ENCODE data around the gene PLEKHA5. TPM values are rescaled to one million over a fixed set of nuclear protein-coding genes. Genes with fewer than 3 reads are reported as not detected.
"Not testable (repeated sequence)": the region's sequence is repeated elsewhere in the genome, so short reads cannot be mapped to it uniquely, and the experiment has no call there.

PLEKHA5 gene
- polyA plus RNA-seq, 4 donors: 13.2 to 36.2 (median 19.6) TPM

DNA sequence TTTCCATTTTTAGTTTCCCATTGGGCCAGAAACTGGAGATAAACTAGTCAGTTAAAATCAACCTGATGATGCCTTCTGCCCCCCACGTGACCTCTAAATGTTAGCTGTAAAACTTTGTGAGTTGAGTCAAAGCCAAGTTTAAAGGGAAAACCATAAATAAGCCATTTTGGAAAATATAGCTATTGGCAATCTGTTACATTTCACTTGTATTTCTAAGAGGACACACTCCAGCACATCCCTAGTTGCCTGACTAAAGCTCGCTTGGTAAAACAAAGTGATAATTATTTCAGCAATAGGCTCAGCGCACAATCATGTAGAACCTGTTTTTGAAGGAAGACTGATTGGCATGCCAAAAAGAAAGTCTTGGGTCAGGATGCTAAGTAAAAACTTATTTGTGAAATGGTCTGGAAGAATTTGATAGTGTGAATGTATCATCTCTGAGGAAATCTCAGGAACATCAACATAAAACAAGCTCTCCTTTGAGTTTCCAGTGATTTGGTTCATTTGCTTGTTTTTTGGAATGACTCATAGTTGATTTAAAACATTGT is 260.6 kb downstream of the PLEKHA5 start:
- 69 to 77% (median 75%) methylated on average over 3 of the region's 3 CpGs for WGBS, 3 donors
- Histone ChIP-seq H3K4me3 (ENCODE audit: low read depth in 1 of 3, low read length in 3 of 3) (no peak overlapping the region), H3K27ac (ENCODE audit: low read depth in 1 of 3, low read length in 2 of 3) (no peak overlapping the region), H3K4me1 (ENCODE audit: control insufficient read depth in 3 of 3, insufficient read depth in 2 of 3, low read depth in 1 of 3, low read length in 2 of 3) (no peaks in the 10 kb centered on the region), H3K27me3 (ENCODE audit: control insufficient read depth in 3 of 3, insufficient read depth in 3 of 3, low read length in 3 of 3) (no peaks in the 10 kb centered on the region), H3K36me3 (ENCODE audit: control insufficient read depth in 3 of 3, insufficient read depth in 2 of 3, low read depth in 1 of 3, low read length in 3 of 3) (peaks cover 0 to 3% (median 0%) of the 10 kb centered on the region in 3 donors), H3K9me3 (ENCODE audit: control insufficient read depth in 2 of 2, insufficient read depth in 1 of 2, low read depth in 1 of 2, low read length in 1 of 2) (no peaks in the 10 kb centered on the region)
- no peak for DNase-seq
- no peak for FAIRE-seq

- WGBS, 3 donors: 85 to 89% (median 87%) methylated on average over 8 of the region's 8 CpGs
- not testable (repeated sequence) for H3K27me3 ChIP-seq (ENCODE audit: control insufficient read depth in 3 of 3, insufficient read depth in 3 of 3, low read length in 3 of 3); FAIRE-seq; H3K4me3 ChIP-seq (ENCODE audit: low read depth in 1 of 3, low read length in 3 of 3); H3K4me1 ChIP-seq (ENCODE audit: control insufficient read depth in 3 of 3, insufficient read depth in 2 of 3, low read depth in 1 of 3, low read length in 2 of 3); H3K27ac ChIP-seq (ENCODE audit: low read depth in 1 of 3, low read length in 2 of 3); DNase-seq; H3K36me3 ChIP-seq (ENCODE audit: control insufficient read depth in 3 of 3, insufficient read depth in 2 of 3, low read depth in 1 of 3, low read length in 3 of 3); H3K9me3 ChIP-seq (ENCODE audit: control insufficient read depth in 2 of 2, insufficient read depth in 1 of 2, low read depth in 1 of 2, low read length in 1 of 2)
These were observed 263.1 kb downstream of the PLEKHA5 start for GRCh38 chr12:19392644-19393043.

GRCh38 chr12:19394385-19394784 is 264.9 kb downstream of the PLEKHA5 start:
- no peaks in the 10 kb centered on the region for H3K36me3 ChIP-seq (ENCODE audit: control insufficient read depth in 3 of 3, insufficient read depth in 2 of 3, low read depth in 1 of 3, low read length in 3 of 3)
- WGBS, 3 donors: 65 to 89% (median 75%) methylated on average over 2 of the region's 2 CpGs
- H3K4me1 ChIP-seq (ENCODE audit: control insufficient read depth in 3 of 3, insufficient read depth in 2 of 3, low read depth in 1 of 3, low read length in 2 of 3): no peaks in the 10 kb centered on the region
- no peak for DNase-seq
- H3K27ac ChIP-seq (ENCODE audit: low read depth in 1 of 3, low read length in 2 of 3): no peak overlapping the region
- no peak overlapping the region for H3K4me3 ChIP-seq (ENCODE audit: low read depth in 1 of 3, low read length in 3 of 3)
- FAIRE-seq: no peak
- H3K9me3 ChIP-seq (ENCODE audit: control insufficient read depth in 2 of 2, insufficient read depth in 1 of 2, low read depth in 1 of 2, low read length in 1 of 2): no peaks in the 10 kb centered on the region
- H3K27me3 ChIP-seq (ENCODE audit: control insufficient read depth in 3 of 3, insufficient read depth in 3 of 3, low read length in 3 of 3): no peaks in the 10 kb centered on the region

DNA sequence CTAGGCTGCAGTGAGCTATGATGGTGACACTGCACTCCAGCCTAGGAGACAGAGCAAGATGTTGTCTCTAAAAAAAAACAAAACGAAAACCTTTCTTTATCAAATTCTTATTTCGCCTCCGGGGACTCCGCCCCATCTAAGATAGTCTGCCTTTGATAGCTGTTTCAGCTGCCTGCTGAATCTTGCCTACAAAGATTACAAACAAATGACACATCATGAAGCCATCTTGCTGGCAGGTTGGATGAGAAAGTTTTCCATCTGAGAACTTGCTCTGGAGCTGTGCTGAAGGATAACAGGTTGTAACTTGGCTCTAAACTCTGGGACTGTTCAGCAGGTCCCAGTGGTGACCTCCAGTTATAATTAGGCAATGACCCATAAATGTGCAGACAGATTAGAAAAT is 268.0 kb downstream of the PLEKHA5 start:
- Histone ChIP-seq H3K36me3 (ENCODE audit: control insufficient read depth in 3 of 3, insufficient read depth in 2 of 3, low read depth in 1 of 3, low read length in 3 of 3) (no peaks in the 10 kb centered on the region), H3K4me3 (ENCODE audit: low read depth in 1 of 3, low read length in 3 of 3) (no peak overlapping the region), H3K27ac (ENCODE audit: low read depth in 1 of 3, low read length in 2 of 3) (no peak overlapping the region), H3K9me3 (ENCODE audit: control insufficient read depth in 2 of 2, insufficient read depth in 1 of 2, low read depth in 1 of 2, low read length in 1 of 2) (no peaks in the 10 kb centered on the region), H3K27me3 (ENCODE audit: control insufficient read depth in 3 of 3, insufficient read depth in 3 of 3, low read length in 3 of 3) (no peaks in the 10 kb centered on the region), H3K4me1 (ENCODE audit: control insufficient read depth in 3 of 3, insufficient read depth in 2 of 3, low read depth in 1 of 3, low read length in 2 of 3) (no peaks in the 10 kb centered on the region)
- FAIRE-seq (no peak), DNase-seq (no peak)
- WGBS, 3 donors: 41 to 78% (median 61%) methylated on average over 4 of the region's 4 CpGs

GRCh38 chr12:19398376-19399363 is 269.1 kb downstream of the PLEKHA5 start:
- no peaks in the 10 kb centered on the region for H3K27me3 ChIP-seq (ENCODE audit: control insufficient read depth in 3 of 3, insufficient read depth in 3 of 3, low read length in 3 of 3)
- no peak for FAIRE-seq
- H3K4me3 ChIP-seq (ENCODE audit: low read depth in 1 of 3, low read length in 3 of 3): no peak overlapping the region
- no peaks in the 10 kb centered on the region for H3K9me3 ChIP-seq (ENCODE audit: control insufficient read depth in 2 of 2, insufficient read depth in 1 of 2, low read depth in 1 of 2, low read length in 1 of 2)
- no peaks in the 10 kb centered on the region for H3K4me1 ChIP-seq (ENCODE audit: control insufficient read depth in 3 of 3, insufficient read depth in 2 of 3, low read depth in 1 of 3, low read length in 2 of 3)
- H3K36me3 ChIP-seq (ENCODE audit: control insufficient read depth in 3 of 3, insufficient read depth in 2 of 3, low read depth in 1 of 3, low read length in 3 of 3): no peaks in the 10 kb centered on the region
- no peak for DNase-seq
- 82 to 91% (median 86%) methylated on average over 6 of the region's 6 CpGs for WGBS, 3 donors
- no peak overlapping the region for H3K27ac ChIP-seq (ENCODE audit: low read depth in 1 of 3, low read length in 2 of 3)

DNA sequence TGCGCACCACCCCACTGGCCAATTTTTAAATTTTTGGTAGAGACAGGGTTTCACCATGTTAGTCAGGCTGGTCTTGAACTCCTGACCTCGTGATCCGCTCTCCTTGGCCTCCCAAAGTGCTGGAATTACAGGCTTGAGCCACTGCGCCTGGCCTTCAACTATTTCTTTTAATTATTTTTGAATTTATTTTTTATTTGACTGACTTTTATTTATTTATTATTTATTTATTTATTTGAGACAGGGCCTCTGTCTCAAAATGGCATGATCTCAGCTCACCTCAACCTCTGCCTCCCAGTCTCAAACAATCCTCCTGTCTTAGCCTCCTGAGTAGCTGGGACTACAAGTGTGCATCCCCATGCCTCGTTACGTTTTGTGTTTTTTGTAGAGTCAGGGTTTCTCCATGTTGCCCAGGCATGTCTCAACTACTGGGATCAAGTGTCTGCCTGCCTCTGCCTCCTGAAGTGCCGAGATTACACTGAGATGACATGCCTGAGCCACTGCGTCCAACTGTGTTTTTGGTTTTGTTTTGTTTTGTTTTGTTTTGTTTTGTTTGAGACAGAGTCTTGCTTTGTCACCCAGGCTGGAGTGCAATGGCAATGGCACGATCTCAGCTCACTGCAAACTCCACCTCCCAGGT is 271.2 kb downstream of the PLEKHA5 start:
- not testable (repeated sequence) for DNase-seq; H3K4me1 ChIP-seq (ENCODE audit: control insufficient read depth in 3 of 3, insufficient read depth in 2 of 3, low read depth in 1 of 3, low read length in 2 of 3); FAIRE-seq; H3K27ac ChIP-seq (ENCODE audit: low read depth in 1 of 3, low read length in 2 of 3); H3K27me3 ChIP-seq (ENCODE audit: control insufficient read depth in 3 of 3, insufficient read depth in 3 of 3, low read length in 3 of 3); H3K36me3 ChIP-seq (ENCODE audit: control insufficient read depth in 3 of 3, insufficient read depth in 2 of 3, low read depth in 1 of 3, low read length in 3 of 3); H3K4me3 ChIP-seq (ENCODE audit: low read depth in 1 of 3, low read length in 3 of 3); H3K9me3 ChIP-seq (ENCODE audit: control insufficient read depth in 2 of 2, insufficient read depth in 1 of 2, low read depth in 1 of 2, low read length in 1 of 2)
- 89 to 95% (median 92%) methylated on average over 9 of the region's 9 CpGs for WGBS, 3 donors

GRCh38 chr12:19402211-19402610 is 272.7 kb downstream of the PLEKHA5 start:
- Histone ChIP-seq H3K27ac (ENCODE audit: low read depth in 1 of 3, low read length in 2 of 3) (no peak overlapping the region), H3K27me3 (ENCODE audit: control insufficient read depth in 3 of 3, insufficient read depth in 3 of 3, low read length in 3 of 3) (no peaks in the 10 kb centered on the region), H3K36me3 (ENCODE audit: control insufficient read depth in 3 of 3, insufficient read depth in 2 of 3, low read depth in 1 of 3, low read length in 3 of 3) (no peaks in the 10 kb centered on the region), H3K9me3 (ENCODE audit: control insufficient read depth in 2 of 2, insufficient read depth in 1 of 2, low read depth in 1 of 2, low read length in 1 of 2) (peaks cover 0 to 8% of the 10 kb centered on the region in 2 donors), H3K4me3 (ENCODE audit: low read depth in 1 of 3, low read length in 3 of 3) (no peak overlapping the region), H3K4me1 (ENCODE audit: control insufficient read depth in 3 of 3, insufficient read depth in 2 of 3, low read depth in 1 of 3, low read length in 2 of 3) (no peaks in the 10 kb centered on the region)
- 88 to 90% (median 89%) methylated on average over 4 to 6 of the region's 6 CpGs for WGBS, 3 donors
- no peak for DNase-seq
- FAIRE-seq: no peak

- DNase-seq: peak in 1 of 2 donors; percentile 25
- Histone ChIP-seq H3K27me3 (ENCODE audit: control insufficient read depth in 3 of 3, insufficient read depth in 3 of 3, low read length in 3 of 3) (no peaks in the 10 kb centered on the region), H3K9me3 (ENCODE audit: control insufficient read depth in 2 of 2, insufficient read depth in 1 of 2, low read depth in 1 of 2, low read length in 1 of 2) (peaks cover 0 to 8% of the 10 kb centered on the region in 2 donors), H3K36me3 (ENCODE audit: control insufficient read depth in 3 of 3, insufficient read depth in 2 of 3, low read depth in 1 of 3, low read length in 3 of 3) (no peaks in the 10 kb centered on the region), H3K4me1 (ENCODE audit: control insufficient read depth in 3 of 3, insufficient read depth in 2 of 3, low read depth in 1 of 3, low read length in 2 of 3) (no peaks in the 10 kb centered on the region), H3K4me3 (ENCODE audit: low read depth in 1 of 3, low read length in 3 of 3) (no peak overlapping the region), H3K27ac (ENCODE audit: low read depth in 1 of 3, low read length in 2 of 3) (no peak overlapping the region)
- no peak for FAIRE-seq
- WGBS, 3 donors: 22 to 69% (median 43%) methylated on average over 4 of the region's 4 CpGs
These were observed 273.4 kb downstream of the PLEKHA5 start for GRCh38 chr12:19402743-19403431.
